Measurements from ENCODE around the gene CYP27B1. TPM values are rescaled to one million over a fixed set of nuclear protein-coding genes. Genes with fewer than 3 reads are reported as not detected.

The CYP27B1 gene
- total and polyA plus RNA-seq, 4 donors, result 0.05 to 1.6 (median 0.17) TPM

GRCh38 chr12:57744777-57745484 is 21.9 kb downstream of the CYP27B1 start, which contains the start of gene TSPAN31:
TSS of gene TSPAN31 (plus strand) at chr12:57745039. CDS start at chr12:57745155, 116 bp downstream.
- peaks cover 4 to 22% (median 13%) of the 10 kb centered on the region in 4 donors for H3K36me3 ChIP-seq (ENCODE audit: control insufficient read depth in 4 of 4, insufficient read depth in 3 of 4, low read depth in 1 of 4, low read length in 3 of 4)
- peaks cover 3 to 12% (median 6%) of the 10 kb centered on the region in 4 donors for H3K4me1 ChIP-seq (ENCODE audit: control insufficient read depth in 4 of 4, insufficient read depth in 4 of 4, low read length in 3 of 4)
- no peaks in the 10 kb centered on the region for H3K27me3 ChIP-seq (ENCODE audit: control insufficient read depth in 4 of 4, insufficient read depth in 4 of 4, low read length in 3 of 4)
- H3K4me3 ChIP-seq (ENCODE audit: low read depth in 1 of 3, low read length in 3 of 3), result peak within 1 kb of the TSS; percentile 62 to 82 (median 65)
- peak within 1 kb of the TSS; percentile 28 to 88 for H3K9ac ChIP-seq (ENCODE audit: low read depth in 1 of 2, low read length in 2 of 2)
- H3K27ac ChIP-seq (ENCODE audit: low read depth in 1 of 2, low read length in 2 of 2), result peak within 1 kb of the TSS; percentile 77 to 85
- no peaks in the 10 kb centered on the region for H3K9me3 ChIP-seq (ENCODE audit: control insufficient read depth in 4 of 4, low read length in 3 of 4)
- WGBS, result under 1% methylated on average over 29 of the region's 29 CpGs
- DNase-seq (ENCODE audit: low spot score), result peak; percentile 89
- TF ChIP-seq, protein P1, sequence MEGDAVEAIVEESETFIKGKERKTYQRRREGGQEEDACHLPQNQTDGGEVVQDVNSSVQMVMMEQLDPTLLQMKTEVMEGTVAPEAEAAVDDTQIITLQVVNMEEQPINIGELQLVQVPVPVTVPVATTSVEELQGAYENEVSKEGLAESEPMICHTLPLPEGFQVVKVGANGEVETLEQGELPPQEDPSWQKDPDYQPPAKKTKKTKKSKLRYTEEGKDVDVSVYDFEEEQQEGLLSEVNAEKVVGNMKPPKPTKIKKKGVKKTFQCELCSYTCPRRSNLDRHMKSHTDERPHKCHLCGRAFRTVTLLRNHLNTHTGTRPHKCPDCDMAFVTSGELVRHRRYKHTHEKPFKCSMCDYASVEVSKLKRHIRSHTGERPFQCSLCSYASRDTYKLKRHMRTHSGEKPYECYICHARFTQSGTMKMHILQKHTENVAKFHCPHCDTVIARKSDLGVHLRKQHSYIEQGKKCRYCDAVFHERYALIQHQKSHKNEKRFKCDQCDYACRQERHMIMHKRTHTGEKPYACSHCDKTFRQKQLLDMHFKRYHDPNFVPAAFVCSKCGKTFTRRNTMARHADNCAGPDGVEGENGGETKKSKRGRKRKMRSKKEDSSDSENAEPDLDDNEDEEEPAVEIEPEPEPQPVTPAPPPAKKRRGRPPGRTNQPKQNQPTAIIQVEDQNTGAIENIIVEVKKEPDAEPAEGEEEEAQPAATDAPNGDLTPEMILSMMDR (IDR thresholded peaks at IDR 0.05; ENCODE audit: low read depth, low read length, missing input control), result no peak
- TF ChIP-seq SP1 (IDR thresholded peaks at IDR 0.05) (peak; percentile 84), ZBTB33 (IDR thresholded peaks at IDR 0.05) (peak; percentile 38), HNF4A (conservative IDR thresholded peaks at IDR 0.05) (peak in 1 of 2 donors; percentile 36), JUND (IDR thresholded peaks at IDR 0.05) (peak; percentile 86 to 91), EGR1 (IDR thresholded peaks at IDR 0.05; ENCODE audit: low read depth in 2 of 2) (no peak), YY1 (IDR thresholded peaks at IDR 0.05) (peak; percentile 48), TAF1 (conservative IDR thresholded peaks at IDR 0.05) (peak; percentile 84), REST (IDR thresholded peaks at IDR 0.05) (peak; percentile 38), MAX (IDR thresholded peaks at IDR 0.05) (peak; percentile 71), GABPA (IDR thresholded peaks at IDR 0.05 in 1 of 2, conservative IDR thresholded peaks at IDR 0.05 in 1 of 2) (peak; percentile 89 to 92)

- 13% methylated on average over 21 of the region's 21 CpGs for WGBS
- no peak for TF ChIP-seq HNF4A (conservative IDR thresholded peaks at IDR 0.05)
- TF ChIP-seq NR2F2 (IDR thresholded peaks at IDR 0.05), result no peak
- no peak for TF ChIP-seq FOXA2 (IDR thresholded peaks at IDR 0.05)
- TF ChIP-seq REST (IDR thresholded peaks at IDR 0.05), result no peak
- no peak for TF ChIP-seq RXRA (IDR thresholded peaks at IDR 0.05)
- TF ChIP-seq EGR1 (IDR thresholded peaks at IDR 0.05; ENCODE audit: low read depth in 2 of 2), result peak in 1 of 2 donors; percentile 5
- TF ChIP-seq ZBTB33 (IDR thresholded peaks at IDR 0.05), result no peak
- Histone ChIP-seq H3K4me3 (ENCODE audit: low read depth in 1 of 3, low read length in 3 of 3) (peak overlapping the region; percentile 62 to 82 (median 65)), H3K9ac (ENCODE audit: low read depth in 1 of 2, low read length in 2 of 2) (peak overlapping the region in 1 of 2 donors; percentile 28), H3K9me3 (ENCODE audit: control insufficient read depth in 4 of 4, low read length in 3 of 4) (no peaks in the 10 kb centered on the region), H3K36me3 (ENCODE audit: control insufficient read depth in 4 of 4, insufficient read depth in 3 of 4, low read depth in 1 of 4, low read length in 3 of 4) (peaks cover 4 to 21% (median 13%) of the 10 kb centered on the region in 4 donors), H3K4me1 (ENCODE audit: control insufficient read depth in 4 of 4, insufficient read depth in 4 of 4, low read length in 3 of 4) (peaks cover 3 to 12% (median 6%) of the 10 kb centered on the region in 4 donors), H3K27me3 (ENCODE audit: control insufficient read depth in 4 of 4, insufficient read depth in 4 of 4, low read length in 3 of 4) (no peaks in the 10 kb centered on the region), H3K27ac (ENCODE audit: low read depth in 1 of 2, low read length in 2 of 2) (peak overlapping the region; percentile 77 to 85)
- peak; percentile 70 for DNase-seq (ENCODE audit: low spot score)
Measured at GRCh38 chr12:57744194-57744776, 22.6 kb downstream of the CYP27B1 start.

Data from liver (tissue), 9 donors.